Testis (tissue), 3 donors: ENCODE measurements around the gene SEPSECS. TPM values are rescaled to one million over a fixed set of nuclear protein-coding genes. Genes with fewer than 3 reads are reported as not detected.
A peak's percentile ranks its signal among the peaks of the same experiment; 100 is the strongest.
"Not testable (repeated sequence)": the region's sequence is repeated elsewhere in the genome, so short reads cannot be mapped to it uniquely, and the experiment has no call there.

Experiments used
- DNase-seq: peaks from one replicate; pipeline ENCODE4 v3.0.0-alpha.2; 2019
- H3K27ac ChIP-seq, 2 donors: fragments of 200-600 bp; sonication (generic); one replicate each; pipeline ENCODE4 v1.5.1; 2019
- H3K27me3 ChIP-seq: fragments of 200-600 bp; sonication (generic); one replicate; pipeline ENCODE4 v1.5.1; 2019
- H3K36me3 ChIP-seq: fragments of 200-600 bp; sonication (generic); one replicate; pipeline ENCODE4 v1.5.1; 2017; ENCODE audit warnings: low read depth; ENCODE audit errors: missing control alignments
- H3K4me1 ChIP-seq: fragments of 200-600 bp; sonication (generic); one replicate; pipeline ENCODE4 v1.5.1; 2019
- H3K4me3 ChIP-seq, 2 donors: fragments of 200-600 bp; sonication (generic); one replicate each; pipeline ENCODE4 v1.5.1; 2017 to 2019
- H3K9me3 ChIP-seq: fragments of 200-600 bp; sonication (generic); one replicate; pipeline ENCODE4 v1.5.1; 2017
- CTCF ChIP-seq, 3 experiments: fragments of 450-650 bp in 2 of 3; fragments of 200-600 bp in 1 of 3; sonication (generic) in 1 of 3; IDR thresholded peaks; one replicate each; pipeline ENCODE4 v1.5.1; 2016 to 2019; ENCODE audit warnings: antibody characterized with exemption in 3 of 3, mild to moderate bottlenecking in 2 of 3, moderate library complexity in 1 of 3
- POLR2A ChIP-seq: fragments of 450-650 bp; IDR thresholded peaks from one replicate; pipeline ENCODE4 v1.6.1; 2017; ENCODE audit warnings: antibody characterized with exemption, mild to moderate bottlenecking, moderate library complexity
- WGBS, 2 donors: methylation state at CpG; one replicate each; pipeline ENCODE4 v1.1.5; 2018; 5-methylcytosine and 5-hydroxymethylcytosine counted together
- intact Hi-C: fragments of 100-400 bp; cut with DNase I; formaldehyde crosslinking; loops from one replicate; pipeline ENCODE4 v1.15.1; 2023; ENCODE audit warnings: low total_unique reads
- polyA plus RNA-seq: library from polyadenylated mRNA; stranded (reverse); fragments of 350-450 nt; fragmentation: Illumina TruSeq; extraction: RNeasy Lipid Tissue Mini Kit (QIAGEN cat#74804); gene quantifications from one replicate; pipeline ENCODE4 v1.2.3, GENCODE V29; 2014; ENCODE audit warnings: low read depth, low replicate concordance; ENCODE audit not compliant: insufficient read depth
- total RNA-seq, 2 donors: library from RNA; depleted of rRNA; stranded (reverse); fragments of >200 nt; gene quantifications; one replicate each; pipeline ENCODE4 v1.2.3, GENCODE V29; 2016

The SEPSECS gene
- total and polyA plus RNA-seq, 3 donors from 2014 or later = 12.7 to 18.3 (median 18.2) TPM

GRCh38 chr4:25088093-25088952 lies 71.9 kb downstream of the SEPSECS start:
- H3K4me3 ChIP-seq = peak overlapping the region in 1 of 2 donors; percentile 15
- H3K27me3 ChIP-seq = no peaks in the 10 kb centered on the region
- no peak overlapping the region for H3K27ac ChIP-seq
- peaks cover 15% of the 10 kb centered on the region for H3K4me1 ChIP-seq
- H3K9me3 ChIP-seq = no peaks in the 10 kb centered on the region
- 7 to 11% methylated on average over 25 to 41 of the region's 41 CpGs for WGBS, 2 donors
- intact Hi-C loops = no loop called here
- no peaks in the 10 kb centered on the region for H3K36me3 ChIP-seq
- TF ChIP-seq POLR2A (no peak), CTCF (IDR thresholded peaks at IDR 0.05) (no peak)
- DNase-seq = peak; percentile 69

- DNase-seq = no peak
- Histone ChIP-seq H3K36me3 (no peaks in the 10 kb centered on the region), H3K4me1 (peaks cover 15% of the 10 kb centered on the region), H3K4me3 (no peak overlapping the region), H3K9me3 (no peaks in the 10 kb centered on the region), H3K27ac (no peak overlapping the region), H3K27me3 (no peaks in the 10 kb centered on the region)
- WGBS, 2 donors = 65 to 69% methylated on average over 4 of the region's 4 CpGs
- intact Hi-C loops = no loop called here
- TF ChIP-seq CTCF (IDR thresholded peaks at IDR 0.05) (no peak), POLR2A (no peak)
Measured at GRCh38 chr4:25085671-25086070, 74.6 kb downstream of the SEPSECS start.

- H3K27me3 ChIP-seq, intact Hi-C loops: not testable (repeated sequence)
Measured at GRCh38 chr4:25083441-25083840, 76.8 kb downstream of the SEPSECS start.

GRCh38 chr4:25081866-25082471 lies 78.3 kb downstream of the SEPSECS start:
- WGBS, 2 donors = 78 to 88% methylated on average over 6 to 7 of the region's 7 CpGs
- DNase-seq = no peak
- Histone ChIP-seq H3K4me1 (peaks cover 5% of the 10 kb centered on the region), H3K4me3 (no peak overlapping the region), H3K27ac (no peak overlapping the region), H3K27me3 (no peaks in the 10 kb centered on the region), H3K9me3 (no peaks in the 10 kb centered on the region), H3K36me3 (no peaks in the 10 kb centered on the region)
- intact Hi-C loops = no loop called here
- no peak for TF ChIP-seq CTCF (IDR thresholded peaks at IDR 0.05)
- no peak for TF ChIP-seq POLR2A

More at GRCh38 chr4:25083441-25083840, 76.8 kb downstream of the SEPSECS start:
- not testable (repeated sequence) for H3K27ac ChIP-seq, H3K4me1 ChIP-seq, H3K9me3 ChIP-seq, H3K36me3 ChIP-seq, DNase-seq, H3K4me3 ChIP-seq
- 89 to 98% methylated on average over 4 of the region's 4 CpGs for WGBS, 2 donors

- Histone ChIP-seq H3K9me3 (no peaks in the 10 kb centered on the region), H3K36me3 (no peaks in the 10 kb centered on the region), H3K4me1 (peaks cover 14% of the 10 kb centered on the region), H3K4me3 (no peak overlapping the region), H3K27ac (no peak overlapping the region), H3K27me3 (no peaks in the 10 kb centered on the region)
- no peak for DNase-seq
- intact Hi-C loops = no loop called here
- no peak for TF ChIP-seq CTCF (IDR thresholded peaks at IDR 0.05)
- no peak for TF ChIP-seq POLR2A
- WGBS, 2 donors = 71 to 79% methylated on average over 1 of the region's 1 CpG
Measured at GRCh38 chr4:25080571-25080970, 79.7 kb downstream of the SEPSECS start.
